GM12878 (cell line): ENCODE data around the gene CLUH. TPM values are rescaled to one million over a fixed set of nuclear protein-coding genes. Genes with fewer than 3 reads are reported as not detected.

ENCODE experiments used
- ATAC-seq: fragments of 200-7000 bp; cut with Tn5 transposase; 3 replicates; pipeline ENCODE4 v1.9.1; 2020; ENCODE audit warnings: mild to moderate bottlenecking, moderate library complexity
- BruUV-seq: library from RNA; stranded (reverse); fragments of 400-500 nt; replicated peaks from 2 replicates; lab custom pipeline; 2021; lab: Mats Ljungman, UMichigan
- CTCF ChIA-PET: fragments of 300-600 bp; sonication (Branson Sonifier 250); formaldehyde crosslinking; extraction: SDS; loops from one replicate; lab custom pipeline; 2021; ENCODE audit warnings: inconsistent platforms; lab: Yijun Ruan, JAX
- POLR2A ChIA-PET: fragments of 350-600 bp; formaldehyde crosslinking; extraction: SDS; loops from one replicate; lab custom pipeline; 2021; ENCODE audit warnings: inconsistent platforms; lab: Charles Lee
- RAD21 ChIA-PET: fragments of 300-600 bp; sonication (Branson Sonifier 250); formaldehyde crosslinking; loops from one replicate; lab custom pipeline; 2023; ENCODE audit warnings: antibody characterized with exemption; ENCODE audit not compliant: unreplicated experiment; lab: Charles Lee
- SMC1A ChIA-PET: fragments of 300-600 bp; sonication (Branson Sonifier 250); formaldehyde crosslinking; loops from one replicate; lab custom pipeline; 2023; ENCODE audit not compliant: unreplicated experiment, uncharacterized antibody; lab: Charles Lee
- DNase-seq: peaks from one replicate; pipeline ENCODE4 v3.0.0-alpha.2; 2011; ENCODE audit warnings: low read depth, low spot score
- FAIRE-seq: peaks from 3 replicates; lab custom pipeline; 2011; peaks lifted over from hg19 to GRCh38; lab: Jason Lieb, UNC
- H2AFZ ChIP-seq: 2 replicates; pipeline ENCODE4 v1.6.0; 2011; ENCODE audit warnings: low read depth, low read length, control low read depth; ENCODE audit not compliant: control insufficient read depth
- H3K27ac ChIP-seq: 2 replicates; pipeline ENCODE4 v1.5.1; 2011; ENCODE audit warnings: control low read depth; ENCODE audit not compliant: control insufficient read depth, insufficient read depth
- H3K27me3 ChIP-seq, 2 experiments: replicated peaks in 1 of 2; 2 replicates each; pipeline versions ENCODE4 v1.6.0 to v1.6.1; 2011; ENCODE audit warnings: low read length in 1 of 2; ENCODE audit not compliant: control insufficient read depth in 2 of 2, insufficient read depth in 2 of 2
- H3K36me3 ChIP-seq, 2 experiments: 2 replicates each; pipeline ENCODE4 v1.5.1; 2011; ENCODE audit warnings: low read length in 1 of 2; ENCODE audit not compliant: control insufficient read depth in 2 of 2, insufficient read depth in 2 of 2
- H3K4me1 ChIP-seq: 2 replicates; pipeline ENCODE4 v1.6.1; 2011; ENCODE audit warnings: mild to moderate bottlenecking, low read length, moderate library complexity, mixed read lengths; ENCODE audit not compliant: control insufficient read depth, insufficient read depth
- H3K4me2 ChIP-seq: 2 replicates; pipeline ENCODE4 v1.6.0; 2011; ENCODE audit warnings: control low read depth; ENCODE audit not compliant: control insufficient read depth, insufficient read depth
- H3K4me3 ChIP-seq: fragments of 200-600 bp; sonication (generic); 2 replicates; pipeline ENCODE4 v1.5.1; 2016
- H3K79me2 ChIP-seq: 2 replicates; pipeline ENCODE4 v1.6.0; 2011; ENCODE audit warnings: low read length; ENCODE audit not compliant: control insufficient read depth, insufficient read depth
- H3K9ac ChIP-seq: 2 replicates; pipeline ENCODE4 v1.8.0; 2011; ENCODE audit warnings: low read length, control low read depth, mixed read lengths; ENCODE audit not compliant: control insufficient read depth, insufficient read depth
- H3K9me3 ChIP-seq: replicated peaks from 3 replicates; pipeline ENCODE4 v1.5.1; 2011; ENCODE audit warnings: mild to moderate bottlenecking, low read length; ENCODE audit not compliant: control insufficient read depth, insufficient read depth
- H4K20me1 ChIP-seq: 2 replicates; pipeline ENCODE4 v1.6.0; 2011; ENCODE audit not compliant: control insufficient read depth, insufficient read depth
- CBX3 ChIP-seq: fragments of 200-600 bp; sonication (generic); IDR thresholded peaks from 2 replicates; pipeline ENCODE4 v1.6.1; 2016; ENCODE audit warnings: low read depth, borderline replicate concordance
- CEBPB ChIP-seq, 2 experiments: fragments of 150-350 bp in 1 of 2; IDR thresholded peaks; 2 replicates each; pipeline ENCODE4 v1.6.1; 2012 to 2014; ENCODE audit warnings: low read depth in 2 of 2, low read length in 2 of 2, borderline replicate concordance in 1 of 2, inconsistent platforms in 1 of 2
- EZH2 ChIP-seq: IDR thresholded peaks from 2 replicates; pipeline ENCODE4 v1.6.1; 2012; ENCODE audit warnings: low read depth, mild to moderate bottlenecking, control low read depth, inconsistent platforms, low read length, borderline replicate concordance; ENCODE audit not compliant: control insufficient read depth
- FOXM1 ChIP-seq: IDR thresholded peaks from 2 replicates; pipeline ENCODE4 v1.6.1; 2012; ENCODE audit warnings: low read depth, mild to moderate bottlenecking, inconsistent platforms, low read length, moderate library complexity
- JUND ChIP-seq: IDR thresholded peaks from 2 replicates; pipeline ENCODE4 v1.6.1; 2012; ENCODE audit warnings: low read depth, mild to moderate bottlenecking, low read length, improper control_type of control experiment, moderate library complexity
- MEF2B ChIP-seq: fragments of 450-650 bp; IDR thresholded peaks from 2 replicates; pipeline ENCODE4 v1.6.1; 2018; ENCODE audit warnings: mild to moderate bottlenecking, moderate library complexity; ENCODE audit not compliant: partially characterized antibody, poor library complexity, severe bottlenecking
- SMAD5 ChIP-seq: IDR thresholded peaks from 2 replicates; pipeline ENCODE4 v1.6.1; 2016; ENCODE audit warnings: antibody characterized with exemption, low read depth
- WGBS: methylation state at CpG from one replicate; pipeline ENCODE4 v1.1.6; 2016; ENCODE audit warnings: low lambda C conversion rate; ENCODE audit not compliant: insufficient replicate concordance, insufficient coverage; ENCODE audit errors: missing lambda C conversion rate; 5-methylcytosine and 5-hydroxymethylcytosine counted together
- in situ Hi-C: fragments of 300-500 bp; cut with MboI; formaldehyde crosslinking; loops from 9 replicates; pipeline ENCODE4 v1.14.3; 2018; ENCODE audit warnings: mixed read lengths
- intact Hi-C: fragments of 100-400 bp; cut with micrococcal nuclease; formaldehyde crosslinking; loops from one replicate; pipeline ENCODE4 v1.14.2; 2022; ENCODE audit not compliant: unreplicated experiment
- polyA plus RNA-seq, 11 experiments: library from polyadenylated mRNA; depleted of rRNA in 4 of 11; unstranded in 6 of 11; stranded (reverse) in 5 of 11; fragments of >200 nt; fragmentation: Nextera tagmentation in 4 of 11; fragmentation: Illumina TruSeq in 1 of 11; extraction: Ambion mirVana in 4 of 11; extraction: Trizol in 1 of 11; gene quantifications; 1 replicate in 1 of 11; 2 replicates in 10 of 11; pipeline versions ENCODE4 v1.2.1 to v1.2.3, GENCODE V29; 2011 to 2016; ENCODE audit warnings: inconsistent platforms in 2 of 11, missing spikeins in 2 of 11, low read depth in 1 of 11
- total RNA-seq, 4 experiments: library from RNA; depleted of rRNA in 3 of 4; stranded (reverse); fragments of >200 nt in 3 of 4; fragmentation: Illumina TruSeq in 1 of 4; extraction: Trizol in 1 of 4; gene quantifications; 2 replicates each; pipeline versions ENCODE4 v1.2.1 to v1.2.3, GENCODE V29; 2013 to 2021
- TF ChIP-seq, protein P1 (sequence below): IDR thresholded peaks from 2 replicates; pipeline ENCODE4 v1.6.1; 2012; ENCODE audit warnings: mild to moderate bottlenecking, low read depth, low read length

CLUH gene
- total and polyA plus RNA-seq, 10 of the 15 experiments (the other 5 are each of a cell fraction or from before 2014, with no cell fraction given), result 0.11 to 147 (median 60.2) TPM

DNA sequence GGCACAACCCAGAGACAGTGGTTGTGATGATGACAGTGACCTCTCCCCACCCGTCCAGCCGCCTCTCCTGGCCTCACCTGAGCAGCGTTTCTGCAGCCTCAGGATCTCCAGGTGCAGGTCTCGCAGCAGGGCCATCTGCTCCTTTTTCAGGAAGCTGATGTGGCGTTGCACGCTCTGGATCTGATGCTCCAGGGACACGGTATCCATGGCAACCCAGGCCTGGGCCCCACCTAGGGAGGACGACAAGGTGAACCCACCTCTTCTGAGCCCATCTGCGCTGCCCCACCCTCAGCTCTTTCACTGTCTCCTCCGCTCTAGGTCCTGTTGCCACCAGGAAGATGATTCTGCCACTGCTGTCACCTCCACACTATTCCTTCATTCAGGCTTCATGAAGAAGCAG is 23.4 kb upstream of the CLUH start:
- Histone ChIP-seq H3K4me3 (no peak overlapping the region), H4K20me1 (no peaks in the 10 kb centered on the region), H3K4me1 (no peaks in the 10 kb centered on the region), H3K79me2 (no peaks in the 10 kb centered on the region), H3K9ac (no peak overlapping the region), H3K36me3 (no peaks in the 10 kb centered on the region), H3K4me2 (no peak overlapping the region), H2AFZ (no peak overlapping the region), H3K9me3 (no peaks in the 10 kb centered on the region), H3K27me3 (no peaks in the 10 kb centered on the region), H3K27ac (no peak overlapping the region)
- ChIA-PET CTCF (no interaction called here), POLR2A (no interaction called here), SMC1A (no interaction called here), RAD21 (no interaction called here)
- FAIRE-seq (no peak), ATAC-seq (no peak), DNase-seq (no peak)
- TF ChIP-seq EZH2 (no peak), CBX3 (no peak), SMAD5 (no peak), JUND (no peak), MEF2B (no peak), FOXM1 (no peak), CEBPB (IDR thresholded peaks at IDR 0.05; ENCODE audit: borderline replicate concordance in 1 of 2, low read depth in 2 of 2, low read length in 2 of 2) (no peak)
- TF ChIP-seq, protein P1, sequence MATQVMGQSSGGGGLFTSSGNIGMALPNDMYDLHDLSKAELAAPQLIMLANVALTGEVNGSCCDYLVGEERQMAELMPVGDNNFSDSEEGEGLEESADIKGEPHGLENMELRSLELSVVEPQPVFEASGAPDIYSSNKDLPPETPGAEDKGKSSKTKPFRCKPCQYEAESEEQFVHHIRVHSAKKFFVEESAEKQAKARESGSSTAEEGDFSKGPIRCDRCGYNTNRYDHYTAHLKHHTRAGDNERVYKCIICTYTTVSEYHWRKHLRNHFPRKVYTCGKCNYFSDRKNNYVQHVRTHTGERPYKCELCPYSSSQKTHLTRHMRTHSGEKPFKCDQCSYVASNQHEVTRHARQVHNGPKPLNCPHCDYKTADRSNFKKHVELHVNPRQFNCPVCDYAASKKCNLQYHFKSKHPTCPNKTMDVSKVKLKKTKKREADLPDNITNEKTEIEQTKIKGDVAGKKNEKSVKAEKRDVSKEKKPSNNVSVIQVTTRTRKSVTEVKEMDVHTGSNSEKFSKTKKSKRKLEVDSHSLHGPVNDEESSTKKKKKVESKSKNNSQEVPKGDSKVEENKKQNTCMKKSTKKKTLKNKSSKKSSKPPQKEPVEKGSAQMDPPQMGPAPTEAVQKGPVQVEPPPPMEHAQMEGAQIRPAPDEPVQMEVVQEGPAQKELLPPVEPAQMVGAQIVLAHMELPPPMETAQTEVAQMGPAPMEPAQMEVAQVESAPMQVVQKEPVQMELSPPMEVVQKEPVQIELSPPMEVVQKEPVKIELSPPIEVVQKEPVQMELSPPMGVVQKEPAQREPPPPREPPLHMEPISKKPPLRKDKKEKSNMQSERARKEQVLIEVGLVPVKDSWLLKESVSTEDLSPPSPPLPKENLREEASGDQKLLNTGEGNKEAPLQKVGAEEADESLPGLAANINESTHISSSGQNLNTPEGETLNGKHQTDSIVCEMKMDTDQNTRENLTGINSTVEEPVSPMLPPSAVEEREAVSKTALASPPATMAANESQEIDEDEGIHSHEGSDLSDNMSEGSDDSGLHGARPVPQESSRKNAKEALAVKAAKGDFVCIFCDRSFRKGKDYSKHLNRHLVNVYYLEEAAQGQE, result no peak
- 6% methylated on average over 10 of the region's 10 CpGs for WGBS
- in situ Hi-C loops (no loop called here), intact Hi-C loops (no loop called here)
- BruUV-seq, result no TSS peak
